Neural progenitor cell (in vitro differentiated cells): ENCODE results near the gene TPT1.

ENCODE experiments used
- EZH2 ChIP-seq: fragments of 200-600 bp; sonication (generic); IDR thresholded peaks from 2 replicates; pipeline ENCODE4 v1.6.1; 2017; ENCODE audit warnings: antibody characterized with exemption, mild to moderate bottlenecking, moderate library complexity
- TF ChIP-seq, protein P1 (sequence below): fragments of 200-600 bp; sonication (generic); IDR thresholded peaks from 2 replicates; pipeline ENCODE4 v1.5.1; 2017; ENCODE audit warnings: antibody characterized with exemption, mild to moderate bottlenecking

DNA sequence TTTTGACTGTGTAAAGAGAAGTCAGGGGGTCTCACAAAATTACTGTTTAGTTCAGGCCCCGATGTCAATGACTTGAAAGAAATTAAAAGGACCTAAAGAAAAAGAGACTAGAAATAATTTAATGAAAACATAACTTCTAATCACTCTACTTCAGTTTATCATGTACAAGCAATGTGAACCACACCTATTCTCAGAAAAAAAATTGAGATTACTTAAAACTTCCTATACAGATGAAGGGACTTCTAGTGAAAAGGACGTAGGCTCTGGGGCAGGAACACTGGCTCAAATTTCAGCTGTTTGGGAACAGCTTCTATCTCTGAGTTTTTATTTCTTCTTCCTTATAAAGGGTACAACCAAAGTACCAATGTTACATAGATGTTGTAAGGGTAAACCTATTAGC, 38.0 kb downstream of the TPT1 start:
- TF ChIP-seq, protein P1, sequence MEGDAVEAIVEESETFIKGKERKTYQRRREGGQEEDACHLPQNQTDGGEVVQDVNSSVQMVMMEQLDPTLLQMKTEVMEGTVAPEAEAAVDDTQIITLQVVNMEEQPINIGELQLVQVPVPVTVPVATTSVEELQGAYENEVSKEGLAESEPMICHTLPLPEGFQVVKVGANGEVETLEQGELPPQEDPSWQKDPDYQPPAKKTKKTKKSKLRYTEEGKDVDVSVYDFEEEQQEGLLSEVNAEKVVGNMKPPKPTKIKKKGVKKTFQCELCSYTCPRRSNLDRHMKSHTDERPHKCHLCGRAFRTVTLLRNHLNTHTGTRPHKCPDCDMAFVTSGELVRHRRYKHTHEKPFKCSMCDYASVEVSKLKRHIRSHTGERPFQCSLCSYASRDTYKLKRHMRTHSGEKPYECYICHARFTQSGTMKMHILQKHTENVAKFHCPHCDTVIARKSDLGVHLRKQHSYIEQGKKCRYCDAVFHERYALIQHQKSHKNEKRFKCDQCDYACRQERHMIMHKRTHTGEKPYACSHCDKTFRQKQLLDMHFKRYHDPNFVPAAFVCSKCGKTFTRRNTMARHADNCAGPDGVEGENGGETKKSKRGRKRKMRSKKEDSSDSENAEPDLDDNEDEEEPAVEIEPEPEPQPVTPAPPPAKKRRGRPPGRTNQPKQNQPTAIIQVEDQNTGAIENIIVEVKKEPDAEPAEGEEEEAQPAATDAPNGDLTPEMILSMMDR = no peak
- TF ChIP-seq EZH2 = no peak
